Hepatocyte (in vitro differentiated cells): ENCODE data around the gene MYO1B. TPM values are rescaled to one million over a fixed set of nuclear protein-coding genes. Genes with fewer than 3 reads are reported as not detected.
"Not testable (repeated sequence)": the region's sequence is repeated elsewhere in the genome, so short reads cannot be mapped to it uniquely, and the experiment has no call there.

Experiments used
- DNase-seq: peaks from one replicate; pipeline ENCODE4 v3.0.0-alpha.2; 2016; ENCODE audit warnings: low spot score
- H2AFZ ChIP-seq: fragments of 200-600 bp; sonication (generic); 2 replicates; pipeline ENCODE4 v1.6.0; 2016; ENCODE audit warnings: antibody characterized with exemption, mild to moderate bottlenecking
- H3K27ac ChIP-seq: fragments of 200-600 bp; sonication (generic); 2 replicates; pipeline ENCODE4 v1.5.1; 2016; ENCODE audit warnings: mild to moderate bottlenecking
- H3K27me3 ChIP-seq: fragments of 200-600 bp; sonication (generic); 2 replicates; pipeline ENCODE4 v1.6.1; 2016
- H3K36me3 ChIP-seq: fragments of 200-600 bp; sonication (generic); replicated peaks from 2 replicates; pipeline ENCODE4 v1.5.1; 2016; ENCODE audit warnings: low read depth; ENCODE audit not compliant: insufficient read depth
- H3K4me1 ChIP-seq: fragments of 200-600 bp; sonication (generic); 2 replicates; pipeline ENCODE4 v1.5.1; 2016; ENCODE audit warnings: mild to moderate bottlenecking, moderate library complexity; ENCODE audit not compliant: insufficient read depth
- H3K4me2 ChIP-seq: fragments of 200-600 bp; sonication (generic); 2 replicates; pipeline ENCODE4 v1.6.0; 2016
- H3K4me3 ChIP-seq: fragments of 200-600 bp; sonication (generic); 2 replicates; pipeline ENCODE4 v1.5.1; 2016; ENCODE audit warnings: mild to moderate bottlenecking
- H3K79me2 ChIP-seq: fragments of 200-600 bp; sonication (generic); 2 replicates; pipeline ENCODE4 v1.6.0; 2017; ENCODE audit warnings: mild to moderate bottlenecking
- H3K9me2 ChIP-seq: fragments of 200-600 bp; sonication (generic); replicated peaks from 2 replicates; pipeline ENCODE4 v1.6.0; 2017; ENCODE audit warnings: mild to moderate bottlenecking; ENCODE audit not compliant: insufficient read depth
- H3K9me3 ChIP-seq: fragments of 200-600 bp; sonication (generic); 2 replicates; pipeline ENCODE4 v1.5.1; 2016; ENCODE audit warnings: low read depth, mild to moderate bottlenecking
- H4K20me1 ChIP-seq: fragments of 200-600 bp; sonication (generic); 2 replicates; pipeline ENCODE4 v1.6.0; 2016; ENCODE audit warnings: mild to moderate bottlenecking; ENCODE audit not compliant: insufficient read depth, poor library complexity, severe bottlenecking
- EZH2 ChIP-seq: fragments of 200-600 bp; sonication (generic); IDR thresholded peaks from 2 replicates; pipeline ENCODE4 v1.6.1; 2016; ENCODE audit warnings: antibody characterized with exemption, mild to moderate bottlenecking, borderline replicate concordance
- EZH2phosphoT487 ChIP-seq: fragments of 200-600 bp; sonication (generic); IDR thresholded peaks from one replicate; pipeline ENCODE4 v1.6.1; 2018; ENCODE audit warnings: antibody characterized with exemption, mild to moderate bottlenecking, low read depth, moderate library complexity; ENCODE audit not compliant: unreplicated experiment, severe bottlenecking
- WGBS: methylation state at CpG from one replicate; pipeline ENCODE4 v1.1.6; 2016; ENCODE audit warnings: low lambda C conversion rate; ENCODE audit errors: missing lambda C conversion rate; 5-methylcytosine and 5-hydroxymethylcytosine counted together
- polyA plus RNA-seq: library from polyadenylated mRNA; unstranded; fragments of >200 nt; fragmentation: Nextera tagmentation; extraction: Ambion mirVana; gene quantifications from 2 replicates; pipeline ENCODE4 v1.2.1, GENCODE V29; 2016
- total RNA-seq: library from RNA; depleted of rRNA; stranded (reverse); fragments of >200 nt; gene quantifications from 2 replicates; pipeline ENCODE4 v1.2.3, GENCODE V29; 2014
- TF ChIP-seq, protein P1 (sequence below): fragments of 200-600 bp; sonication (generic); IDR thresholded peaks from 2 replicates; pipeline ENCODE4 v1.5.1; 2016; ENCODE audit warnings: antibody characterized with exemption, mild to moderate bottlenecking; ENCODE audit not compliant: poor library complexity

MYO1B gene
- total and polyA plus RNA-seq, 2 experiments from 2014 or later, result 43.4 to 91.6 TPM

DNA sequence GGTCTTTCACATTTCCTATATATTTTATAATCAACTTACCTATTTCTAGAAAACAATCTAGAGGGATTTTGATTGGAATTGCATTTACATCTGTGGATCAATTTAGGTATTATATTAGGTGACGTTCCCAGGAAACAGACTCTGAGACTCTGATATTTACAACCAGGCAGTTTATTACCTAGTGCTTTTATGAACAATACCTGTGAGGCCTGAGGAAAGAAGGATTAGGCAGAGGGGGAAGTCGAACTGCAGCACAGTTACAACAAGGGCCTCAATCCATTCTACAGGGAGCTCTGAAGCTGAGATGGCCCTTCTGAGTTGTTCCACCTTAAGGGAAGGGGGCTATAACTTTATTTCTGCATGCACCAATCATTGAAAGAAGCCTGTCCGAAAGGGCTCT, 206.9 kb downstream of the MYO1B start:
- no peak overlapping the region for H3K27ac ChIP-seq
- no peaks in the 10 kb centered on the region for H3K79me2 ChIP-seq
- H3K9me3 ChIP-seq, result no peaks in the 10 kb centered on the region
- no peak for DNase-seq
- H3K36me3 ChIP-seq, result no peaks in the 10 kb centered on the region
- no peak overlapping the region for H3K4me3 ChIP-seq
- no peaks in the 10 kb centered on the region for H3K4me1 ChIP-seq
- H3K27me3 ChIP-seq, result no peaks in the 10 kb centered on the region
- H3K9me2 ChIP-seq, result no peaks in the 10 kb centered on the region
- H3K4me2 ChIP-seq, result no peak overlapping the region
- TF ChIP-seq EZH2 (no peak), EZH2phosphoT487 (no peak)
- TF ChIP-seq, protein P1, sequence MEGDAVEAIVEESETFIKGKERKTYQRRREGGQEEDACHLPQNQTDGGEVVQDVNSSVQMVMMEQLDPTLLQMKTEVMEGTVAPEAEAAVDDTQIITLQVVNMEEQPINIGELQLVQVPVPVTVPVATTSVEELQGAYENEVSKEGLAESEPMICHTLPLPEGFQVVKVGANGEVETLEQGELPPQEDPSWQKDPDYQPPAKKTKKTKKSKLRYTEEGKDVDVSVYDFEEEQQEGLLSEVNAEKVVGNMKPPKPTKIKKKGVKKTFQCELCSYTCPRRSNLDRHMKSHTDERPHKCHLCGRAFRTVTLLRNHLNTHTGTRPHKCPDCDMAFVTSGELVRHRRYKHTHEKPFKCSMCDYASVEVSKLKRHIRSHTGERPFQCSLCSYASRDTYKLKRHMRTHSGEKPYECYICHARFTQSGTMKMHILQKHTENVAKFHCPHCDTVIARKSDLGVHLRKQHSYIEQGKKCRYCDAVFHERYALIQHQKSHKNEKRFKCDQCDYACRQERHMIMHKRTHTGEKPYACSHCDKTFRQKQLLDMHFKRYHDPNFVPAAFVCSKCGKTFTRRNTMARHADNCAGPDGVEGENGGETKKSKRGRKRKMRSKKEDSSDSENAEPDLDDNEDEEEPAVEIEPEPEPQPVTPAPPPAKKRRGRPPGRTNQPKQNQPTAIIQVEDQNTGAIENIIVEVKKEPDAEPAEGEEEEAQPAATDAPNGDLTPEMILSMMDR, result no peak
- H4K20me1 ChIP-seq, result no peaks in the 10 kb centered on the region
- WGBS, result 67% methylated on average over 3 of the region's 3 CpGs
- no peak overlapping the region for H2AFZ ChIP-seq

DNA sequence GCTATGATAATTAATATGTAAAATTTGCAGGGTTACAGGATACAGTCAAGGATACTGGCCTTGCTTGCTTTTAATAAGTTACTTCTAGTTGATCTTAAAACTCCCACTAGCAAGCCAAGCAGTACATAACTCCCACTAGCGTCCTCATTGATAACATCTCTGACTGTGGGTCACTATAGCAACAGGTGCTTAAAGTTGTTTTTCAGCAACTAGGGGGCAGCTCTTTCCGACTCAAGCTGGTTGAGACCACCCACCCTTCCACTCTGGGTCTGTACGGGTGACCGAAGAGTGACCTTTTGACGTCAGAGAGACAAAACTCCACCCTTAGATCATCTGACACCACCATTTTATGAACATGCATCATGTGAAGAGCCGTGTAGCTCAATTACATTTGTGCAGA, 208.6 kb downstream of the MYO1B start:
- Histone ChIP-seq H3K27ac (no peak overlapping the region), H3K4me2 (no peak overlapping the region), H3K4me3 (no peak overlapping the region), H3K9me3 (no peaks in the 10 kb centered on the region), H3K27me3 (no peaks in the 10 kb centered on the region), H3K36me3 (no peaks in the 10 kb centered on the region), H3K9me2 (no peaks in the 10 kb centered on the region), H4K20me1 (no peaks in the 10 kb centered on the region), H3K4me1 (no peaks in the 10 kb centered on the region), H3K79me2 (no peaks in the 10 kb centered on the region), H2AFZ (no peak overlapping the region)
- 86% methylated on average over 6 of the region's 6 CpGs for WGBS
- DNase-seq, result no peak
- no peak for TF ChIP-seq EZH2
- TF ChIP-seq, protein P1, result no peak
- no peak for TF ChIP-seq EZH2phosphoT487

DNA sequence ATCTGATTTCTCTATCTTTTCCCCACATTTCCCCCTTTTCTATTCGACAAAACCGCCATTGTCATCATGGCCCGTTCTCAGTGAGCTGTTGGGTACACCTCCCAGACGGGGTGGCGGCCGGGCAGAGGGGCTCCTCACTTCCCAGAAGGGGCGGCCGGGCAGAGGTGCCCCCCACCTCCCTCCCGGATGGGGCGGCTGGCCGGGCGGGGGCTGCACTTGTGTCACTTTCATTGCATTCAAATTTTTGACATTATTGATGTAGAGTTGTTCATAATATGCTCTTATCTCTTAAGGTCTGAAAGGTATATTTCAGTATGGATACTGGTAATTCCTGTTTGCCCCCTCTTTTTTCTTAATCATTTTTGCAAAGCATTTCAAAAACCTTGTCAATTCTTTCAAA, 211.3 kb downstream of the MYO1B start:
- not testable (repeated sequence) for H3K4me2 ChIP-seq, H3K27me3 ChIP-seq, H4K20me1 ChIP-seq, H3K4me1 ChIP-seq, DNase-seq, H3K36me3 ChIP-seq, H3K4me3 ChIP-seq, H3K9me2 ChIP-seq, H3K27ac ChIP-seq, H2AFZ ChIP-seq, H3K79me2 ChIP-seq, H3K9me3 ChIP-seq
- WGBS, result 80% methylated on average over 8 of the region's 12 CpGs

DNA sequence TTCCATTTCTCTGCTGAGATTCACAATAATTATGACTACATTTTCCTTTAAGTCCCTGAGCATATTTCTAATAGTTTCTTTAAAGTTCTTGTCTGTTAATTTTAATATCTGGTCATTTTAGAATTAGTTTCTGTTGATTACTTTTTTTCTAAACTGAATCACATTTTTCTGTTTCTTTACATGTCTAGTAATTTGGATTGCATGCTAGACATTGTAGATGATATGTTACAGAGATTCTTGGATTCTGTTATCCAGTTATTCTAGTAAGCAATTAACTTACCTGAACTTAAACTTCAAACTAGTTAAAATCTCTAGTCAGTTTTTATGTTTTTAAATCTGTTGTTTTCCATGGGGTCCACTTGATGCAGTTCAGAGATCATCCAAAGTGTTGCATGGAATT, 214.0 kb downstream of the MYO1B start:
- H3K4me1 ChIP-seq, result peaks cover 4% of the 10 kb centered on the region
- no peak overlapping the region for H3K27ac ChIP-seq
- H3K4me3 ChIP-seq, result no peak overlapping the region
- H2AFZ ChIP-seq, result no peak overlapping the region
- no peak overlapping the region for H3K4me2 ChIP-seq
- no peaks in the 10 kb centered on the region for H3K9me3 ChIP-seq
- no peaks in the 10 kb centered on the region for H3K36me3 ChIP-seq
- TF ChIP-seq EZH2phosphoT487, result no peak
- TF ChIP-seq EZH2, result no peak
- TF ChIP-seq, protein P1, result no peak
- H4K20me1 ChIP-seq, result no peaks in the 10 kb centered on the region
- no peak for DNase-seq
- no peaks in the 10 kb centered on the region for H3K27me3 ChIP-seq
- no peaks in the 10 kb centered on the region for H3K79me2 ChIP-seq
- H3K9me2 ChIP-seq, result no peaks in the 10 kb centered on the region
